ENCODE data around the gene NISCH.
A peak's percentile ranks its signal among the peaks of the same experiment; 100 is the strongest.

DNA sequence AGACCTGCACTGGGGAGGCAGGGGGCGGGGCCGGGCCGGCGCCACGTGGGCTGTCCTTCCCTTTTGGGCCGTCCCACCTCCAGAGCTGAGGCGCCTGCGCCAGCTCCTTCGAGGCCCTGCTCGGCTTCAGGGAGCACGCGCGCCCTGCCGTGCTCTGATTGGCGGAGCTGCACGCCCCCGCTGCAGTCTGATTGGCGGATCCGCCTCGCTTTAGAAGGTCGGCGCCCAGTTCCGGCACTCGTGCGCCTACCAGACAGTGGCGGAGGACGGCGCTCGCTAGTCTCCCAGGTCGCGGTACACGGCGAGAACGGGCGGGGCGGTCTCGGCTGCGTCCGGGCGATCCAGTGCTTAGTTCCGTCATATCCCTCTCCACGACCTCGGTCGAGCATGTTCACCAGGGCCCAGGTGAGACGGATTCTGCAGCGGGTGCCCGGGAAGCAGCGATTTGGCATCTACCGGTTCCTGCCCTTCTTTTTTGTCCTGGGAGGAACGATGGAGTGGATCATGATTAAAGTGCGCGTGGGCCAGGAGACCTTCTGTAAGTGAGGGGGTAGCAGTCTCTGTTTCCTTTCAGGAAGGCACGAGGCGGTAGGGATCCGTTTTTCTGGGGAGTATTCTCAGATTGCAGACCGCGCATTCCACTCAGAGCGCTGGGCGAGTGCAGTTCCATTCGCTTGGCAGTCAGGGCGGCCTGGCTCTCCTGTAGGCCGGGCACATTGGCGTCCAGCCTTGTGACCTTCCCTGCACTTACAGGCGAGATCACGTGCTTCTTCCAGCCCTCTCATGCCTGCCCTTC, 81.2 kb downstream of the NISCH start, which contains the start of gene UQCC5:
- TF ChIP-seq, protein P1, sequence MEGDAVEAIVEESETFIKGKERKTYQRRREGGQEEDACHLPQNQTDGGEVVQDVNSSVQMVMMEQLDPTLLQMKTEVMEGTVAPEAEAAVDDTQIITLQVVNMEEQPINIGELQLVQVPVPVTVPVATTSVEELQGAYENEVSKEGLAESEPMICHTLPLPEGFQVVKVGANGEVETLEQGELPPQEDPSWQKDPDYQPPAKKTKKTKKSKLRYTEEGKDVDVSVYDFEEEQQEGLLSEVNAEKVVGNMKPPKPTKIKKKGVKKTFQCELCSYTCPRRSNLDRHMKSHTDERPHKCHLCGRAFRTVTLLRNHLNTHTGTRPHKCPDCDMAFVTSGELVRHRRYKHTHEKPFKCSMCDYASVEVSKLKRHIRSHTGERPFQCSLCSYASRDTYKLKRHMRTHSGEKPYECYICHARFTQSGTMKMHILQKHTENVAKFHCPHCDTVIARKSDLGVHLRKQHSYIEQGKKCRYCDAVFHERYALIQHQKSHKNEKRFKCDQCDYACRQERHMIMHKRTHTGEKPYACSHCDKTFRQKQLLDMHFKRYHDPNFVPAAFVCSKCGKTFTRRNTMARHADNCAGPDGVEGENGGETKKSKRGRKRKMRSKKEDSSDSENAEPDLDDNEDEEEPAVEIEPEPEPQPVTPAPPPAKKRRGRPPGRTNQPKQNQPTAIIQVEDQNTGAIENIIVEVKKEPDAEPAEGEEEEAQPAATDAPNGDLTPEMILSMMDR (IDR thresholded peaks at IDR 0.05; ENCODE audit: poor library complexity) = peak; percentile 11
- no peak for TF ChIP-seq EZH2 (IDR thresholded peaks at IDR 0.05; ENCODE audit: borderline replicate concordance)
